Stimulated activated CD4-positive, alpha-beta T cell treated with anti-CD3 and anti-CD28 coated beads, Interleukin-2, amount 100 ng/mL, for 4 hours (primary cell): ENCODE results near the gene REEP5.
A peak's percentile ranks its signal among the peaks of the same experiment; 100 is the strongest.
"Not testable (repeated sequence)": the region's sequence is repeated elsewhere in the genome, so short reads cannot be mapped to it uniquely, and the experiment has no call there.

ENCODE experiments used
- DNase-seq: peaks from one replicate; pipeline ENCODE4 v3.0.0-alpha.2; 2020; ENCODE audit warnings: low read depth

The REEP5 gene

DNA sequence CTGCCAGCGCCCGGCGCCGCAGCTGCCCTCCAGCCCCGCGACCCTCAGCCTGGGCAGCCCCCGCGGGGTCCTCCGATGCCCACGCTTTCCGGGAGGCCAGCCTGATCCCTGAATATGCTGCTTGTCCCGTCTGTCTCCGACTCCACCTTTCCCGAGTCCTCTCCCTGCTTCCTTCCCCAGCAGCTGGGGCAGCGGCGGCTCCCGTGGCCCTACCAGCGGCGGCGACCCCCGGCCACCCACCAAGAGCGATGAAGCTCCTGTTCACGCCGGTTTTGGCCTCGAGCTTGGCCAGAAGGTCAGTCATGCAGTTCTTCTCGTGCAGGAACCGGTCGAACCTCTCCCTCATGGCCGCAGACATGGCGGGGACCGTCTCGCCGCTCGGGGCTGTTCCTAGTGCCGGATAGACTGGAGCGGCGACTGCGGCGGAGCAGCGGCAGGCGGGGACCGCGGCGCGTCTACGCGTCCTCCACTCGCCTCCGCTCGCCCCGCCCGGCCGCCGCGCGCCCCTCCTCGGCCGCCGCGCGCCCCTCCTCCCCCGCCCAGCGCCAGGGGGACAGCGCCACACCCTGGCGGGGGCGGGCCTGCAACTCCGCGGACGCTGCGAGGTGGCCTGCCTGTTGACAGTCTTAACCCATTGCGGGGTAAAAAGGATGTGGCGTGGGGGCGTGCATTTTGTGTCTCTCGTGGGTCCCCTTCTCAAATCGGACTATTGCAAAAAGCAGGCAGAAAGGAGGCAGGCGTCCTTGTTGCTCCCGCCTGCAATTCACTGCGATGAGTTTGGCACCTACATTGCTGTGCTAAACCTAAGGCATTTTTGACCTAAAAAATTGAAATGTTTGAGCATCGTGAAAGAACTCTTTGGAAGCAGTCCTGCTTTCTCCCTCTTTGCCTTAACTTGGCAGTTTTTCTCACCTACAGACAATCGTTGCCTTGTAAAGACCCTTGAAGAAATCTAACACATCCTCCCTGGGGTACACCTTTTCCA, at the start of gene REEP5:
Gene REEP5, minus strand, starts transcription at position 395 of the 985 bp plus-strand sequence. Its CDS starts 37 bp downstream, at position 358.
- DNase-seq = peak; percentile 69

DNA sequence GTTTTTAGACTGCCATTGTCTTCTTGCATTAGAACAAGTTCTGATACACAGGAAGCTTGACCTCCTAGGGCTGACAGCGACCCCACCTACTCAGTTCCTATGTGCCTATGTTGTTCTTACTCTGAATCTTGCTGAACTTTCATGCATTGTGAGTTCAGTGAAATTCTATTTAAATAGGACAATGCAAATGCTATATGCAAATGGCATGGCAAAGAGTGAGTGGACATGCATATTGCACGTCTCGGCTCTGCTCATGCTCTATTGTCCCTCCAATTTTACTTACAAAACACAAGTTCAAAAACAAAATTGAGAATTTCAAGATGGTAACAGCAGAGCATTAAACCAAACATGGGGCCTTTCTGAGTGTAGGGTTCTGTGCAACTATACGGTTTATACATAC, 49.2 kb upstream of the REEP5 start:
- no peak for DNase-seq

- no peak for DNase-seq
Observed at GRCh38 chr5:112968411-112969106, 46.5 kb upstream of the REEP5 start.

DNA sequence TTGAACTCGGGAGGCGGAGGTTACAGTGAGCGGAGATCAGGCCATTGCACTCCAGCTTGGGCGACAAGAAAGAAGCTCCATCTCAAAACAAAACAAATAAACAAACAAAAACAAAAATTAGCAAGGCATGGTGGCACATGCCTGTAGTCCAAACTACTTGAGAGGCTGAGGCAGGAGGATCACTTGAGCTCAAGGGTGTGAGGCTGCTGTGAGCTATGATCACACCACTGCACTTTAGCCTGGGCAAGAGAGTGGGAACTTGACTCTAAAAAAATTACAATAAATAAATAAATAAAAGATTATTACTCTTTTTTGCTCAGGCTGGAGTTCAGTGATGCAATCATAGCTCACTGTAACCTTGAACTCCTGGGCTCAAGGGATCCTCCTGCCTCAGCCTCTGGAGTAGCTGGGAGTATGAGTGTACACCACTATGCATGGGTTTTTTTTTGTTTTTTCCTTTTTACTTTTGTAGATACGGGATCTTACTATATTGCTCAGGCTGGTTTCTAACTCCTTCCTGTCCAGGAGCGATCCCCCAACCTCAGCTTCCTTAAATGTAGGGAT, 45.6 kb upstream of the REEP5 start:
- DNase-seq = no peak

GRCh38 chr5:112965733-112966306, 43.8 kb upstream of the REEP5 start:
- no peak for DNase-seq

GRCh38 chr5:112963374-112963733, 41.3 kb upstream of the REEP5 start:
- DNase-seq = not testable (repeated sequence)

GRCh38 chr5:112960863-112961504, 39.0 kb upstream of the REEP5 start:
- no peak for DNase-seq

DNA sequence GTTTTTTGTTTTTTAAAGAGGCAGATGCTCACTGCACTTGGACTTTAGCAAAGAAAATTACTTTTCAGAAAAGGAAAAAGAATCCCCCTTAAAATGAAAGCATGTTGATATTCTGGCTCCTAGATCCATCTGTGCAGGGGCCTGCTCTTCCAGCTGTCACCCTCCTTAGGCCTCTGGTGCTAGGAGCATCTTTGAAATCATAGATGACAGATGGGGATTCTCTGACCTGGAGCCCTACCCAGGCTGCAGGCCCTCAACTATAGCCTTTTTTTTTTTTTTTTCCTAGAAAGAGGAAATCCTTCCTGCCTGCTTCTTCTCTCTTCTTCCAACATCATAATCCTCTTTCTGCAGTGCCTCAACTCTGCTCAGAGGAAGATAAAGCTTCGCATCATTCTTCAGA, 38.3 kb upstream of the REEP5 start:
- DNase-seq = no peak

- not testable (repeated sequence) for DNase-seq
Observed at GRCh38 chr5:112959872-112960271, 37.8 kb upstream of the REEP5 start.

GRCh38 chr5:112958093-112959088, 36.4 kb upstream of the REEP5 start:
- DNase-seq = peak; percentile 6

DNA sequence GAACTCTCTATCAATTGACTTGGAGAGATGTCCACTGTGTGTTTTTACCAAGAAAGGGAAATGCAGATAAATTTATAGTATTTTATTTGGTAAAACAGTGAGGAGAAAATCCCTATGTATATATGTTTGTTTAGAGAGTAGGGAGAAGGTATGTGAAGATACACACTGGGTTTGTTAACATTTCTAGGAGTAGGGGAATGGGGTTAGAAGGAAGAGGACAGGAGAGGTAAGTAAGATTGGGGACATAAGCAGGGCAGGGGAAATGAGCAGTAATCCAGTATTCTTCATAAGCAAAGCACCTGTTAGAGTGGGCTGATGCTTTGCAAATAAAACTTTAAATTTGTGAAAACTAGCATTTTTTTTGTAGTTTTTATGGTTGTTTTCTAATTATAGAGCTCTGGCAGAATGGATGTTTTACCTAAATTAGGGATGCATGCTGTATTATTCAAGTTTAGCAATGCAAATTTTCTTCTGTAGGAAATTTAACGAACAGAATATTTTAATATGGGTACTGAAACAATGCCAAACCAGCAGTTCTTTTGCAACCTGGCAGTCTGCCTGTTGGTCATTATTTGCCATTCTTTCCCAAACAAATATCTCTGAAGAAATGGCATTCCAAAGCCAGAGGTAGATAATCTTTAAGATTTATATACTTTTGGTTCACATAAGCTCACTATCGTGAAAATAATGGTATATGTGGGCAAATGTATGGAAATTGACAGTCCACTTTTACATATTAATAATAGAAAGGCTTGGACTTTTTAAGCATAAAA, 35.2 kb upstream of the REEP5 start:
- no peak for DNase-seq

DNA sequence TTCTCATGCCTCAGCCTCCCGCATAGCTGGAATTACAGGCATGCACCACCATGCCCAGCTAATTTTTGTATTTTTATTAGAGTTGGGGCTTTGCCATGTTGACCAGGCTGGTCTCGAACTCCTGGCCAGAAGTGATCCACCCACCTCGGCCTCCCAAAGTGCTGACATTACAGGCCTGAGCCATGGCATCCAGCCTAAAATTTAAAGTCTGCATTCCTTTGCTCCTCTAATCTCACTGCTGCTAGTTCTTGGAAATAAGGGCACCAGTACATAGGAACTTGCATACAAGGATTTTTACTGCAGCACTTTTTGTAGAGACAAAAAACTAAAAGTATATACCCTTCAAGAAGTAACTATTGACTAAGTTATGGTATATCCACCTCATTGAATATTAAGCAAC, 34.6 kb upstream of the REEP5 start:
- DNase-seq = no peak

DNA sequence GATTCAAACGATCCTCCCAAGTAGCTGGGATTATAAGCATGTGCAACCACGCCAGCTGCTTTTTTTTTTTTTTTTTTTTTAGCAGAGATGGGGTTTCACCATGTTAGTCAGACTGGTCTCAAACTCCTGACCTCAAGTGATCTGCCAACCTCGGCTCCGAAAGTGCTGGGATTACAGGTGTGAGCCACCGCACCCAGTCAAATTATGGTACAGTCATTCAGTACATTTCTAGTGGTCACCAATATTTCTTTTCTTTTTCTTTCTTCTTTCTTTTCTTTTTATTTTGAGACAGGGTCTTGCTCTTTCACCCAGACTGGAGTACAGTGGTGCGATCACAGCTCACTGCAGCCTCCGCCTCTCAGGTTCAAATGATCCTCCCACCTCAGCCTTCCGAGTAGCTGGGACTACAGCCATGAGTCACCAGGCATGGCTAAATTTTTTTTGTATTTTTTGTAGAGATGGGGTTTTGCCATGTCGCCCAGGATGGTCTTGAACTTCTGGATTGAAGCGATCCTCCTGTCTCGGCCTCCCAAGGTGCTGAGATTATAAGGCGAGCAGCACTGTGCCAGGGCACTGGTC, 29.2 kb upstream of the REEP5 start:
- DNase-seq = no peak

DNA sequence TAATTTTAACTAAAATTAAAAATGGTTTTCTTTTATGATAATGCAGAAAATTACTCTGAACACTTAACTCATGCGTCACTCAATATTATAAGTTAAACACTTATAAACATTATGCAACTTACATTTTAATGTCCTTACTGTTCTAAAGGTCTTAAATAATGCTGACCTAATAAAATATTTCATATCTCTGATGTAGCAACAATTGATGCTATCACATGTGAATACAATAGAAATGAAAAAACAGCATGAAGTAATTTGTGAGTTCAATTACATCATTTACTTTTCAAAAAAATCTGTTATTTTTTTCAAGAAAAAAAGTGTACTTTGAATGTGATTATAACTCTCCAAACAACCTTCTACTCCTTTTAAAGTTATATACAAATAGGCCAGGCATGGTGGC, 26.4 kb upstream of the REEP5 start:
- DNase-seq = no peak

DNA sequence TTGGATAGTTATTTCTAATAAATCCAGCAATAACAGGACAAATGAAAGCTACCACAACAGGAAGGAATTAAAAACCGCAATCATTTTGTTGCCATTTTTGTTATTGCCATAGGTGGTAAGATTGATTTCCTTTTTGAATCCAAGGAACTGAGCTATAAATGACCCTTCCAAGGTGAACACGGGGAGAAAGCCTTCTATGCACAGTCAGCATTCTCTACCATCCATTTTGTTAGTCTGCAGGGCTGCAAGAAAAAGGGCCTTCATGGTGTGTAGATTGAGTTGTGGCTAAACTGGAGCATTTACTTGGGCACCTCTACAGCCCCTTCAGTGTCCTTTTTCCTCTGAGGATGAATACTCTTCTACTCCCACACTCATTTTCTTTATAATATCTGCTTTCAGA, 18.6 kb upstream of the REEP5 start:
- DNase-seq = no peak

- DNase-seq = no peak
Observed at GRCh38 chr5:112938286-112938685, 16.3 kb upstream of the REEP5 start.

DNA sequence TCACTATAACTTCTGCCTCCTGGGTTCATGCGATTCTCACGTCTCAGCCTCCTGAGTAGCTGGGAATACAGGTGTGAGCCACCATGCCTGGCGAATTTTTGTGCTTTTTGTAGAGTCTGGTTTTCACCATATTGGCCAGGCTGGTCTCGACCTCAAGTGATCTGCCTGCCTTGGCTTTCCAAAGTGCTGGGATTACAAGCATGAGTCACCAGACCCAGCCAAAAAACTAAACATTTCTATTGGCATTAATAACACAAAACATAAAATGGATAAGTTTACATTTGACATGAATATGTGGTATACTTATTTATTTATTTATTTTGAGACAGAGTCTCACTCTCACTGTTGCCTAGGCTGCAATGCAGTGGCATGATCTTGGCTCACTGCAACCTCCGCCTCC, 13.6 kb upstream of the REEP5 start:
- no peak for DNase-seq

GRCh38 chr5:112934366-112934663, 12.3 kb upstream of the REEP5 start:
- no peak for DNase-seq

GRCh38 chr5:112933651-112934365, 11.8 kb upstream of the REEP5 start:
- no peak for DNase-seq
